ENCODE data around the gene ZNF565.

DNA sequence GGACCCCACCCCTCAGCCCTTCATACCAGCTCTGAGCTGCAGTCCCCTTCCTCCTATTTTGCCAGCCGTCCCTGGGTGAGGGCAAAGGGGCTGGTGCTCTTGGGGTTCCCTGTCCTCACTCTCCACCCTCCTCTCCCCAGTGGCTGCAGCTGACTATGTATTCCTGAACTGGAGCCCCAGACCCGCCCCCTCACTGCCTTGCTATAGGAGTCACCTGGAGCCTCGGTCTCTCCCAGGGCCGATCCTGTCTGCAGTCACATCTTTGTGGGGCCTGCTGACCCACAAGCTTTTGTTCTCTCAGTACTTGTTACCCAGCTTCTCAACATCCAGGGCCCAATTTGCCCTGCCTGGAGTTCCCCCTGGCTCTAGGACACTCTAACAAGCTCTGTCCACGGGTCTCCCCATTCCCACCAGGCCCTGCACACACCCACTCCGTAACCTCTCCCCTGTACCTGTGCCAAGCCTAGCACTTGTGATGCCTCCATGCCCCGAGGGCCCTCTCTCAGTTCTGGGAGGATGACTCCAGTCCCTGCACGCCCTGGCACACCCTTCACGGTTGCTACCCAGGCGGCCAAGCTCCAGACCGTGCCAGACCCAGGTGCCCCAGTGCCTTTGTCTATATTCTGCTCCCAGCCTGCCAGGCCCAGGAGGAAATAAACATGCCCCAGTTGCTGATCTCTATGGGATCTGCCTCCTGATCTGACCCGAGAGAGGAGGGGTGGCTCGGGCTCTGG, 64.6 kb downstream of the ZNF565 start:
- TF ChIP-seq EP300 (IDR thresholded peaks at IDR 0.05; ENCODE audit: low read depth) (no peak), POLR2AphosphoS5 (IDR thresholded peaks at IDR 0.05) (no peak)
- TF ChIP-seq, protein P1, sequence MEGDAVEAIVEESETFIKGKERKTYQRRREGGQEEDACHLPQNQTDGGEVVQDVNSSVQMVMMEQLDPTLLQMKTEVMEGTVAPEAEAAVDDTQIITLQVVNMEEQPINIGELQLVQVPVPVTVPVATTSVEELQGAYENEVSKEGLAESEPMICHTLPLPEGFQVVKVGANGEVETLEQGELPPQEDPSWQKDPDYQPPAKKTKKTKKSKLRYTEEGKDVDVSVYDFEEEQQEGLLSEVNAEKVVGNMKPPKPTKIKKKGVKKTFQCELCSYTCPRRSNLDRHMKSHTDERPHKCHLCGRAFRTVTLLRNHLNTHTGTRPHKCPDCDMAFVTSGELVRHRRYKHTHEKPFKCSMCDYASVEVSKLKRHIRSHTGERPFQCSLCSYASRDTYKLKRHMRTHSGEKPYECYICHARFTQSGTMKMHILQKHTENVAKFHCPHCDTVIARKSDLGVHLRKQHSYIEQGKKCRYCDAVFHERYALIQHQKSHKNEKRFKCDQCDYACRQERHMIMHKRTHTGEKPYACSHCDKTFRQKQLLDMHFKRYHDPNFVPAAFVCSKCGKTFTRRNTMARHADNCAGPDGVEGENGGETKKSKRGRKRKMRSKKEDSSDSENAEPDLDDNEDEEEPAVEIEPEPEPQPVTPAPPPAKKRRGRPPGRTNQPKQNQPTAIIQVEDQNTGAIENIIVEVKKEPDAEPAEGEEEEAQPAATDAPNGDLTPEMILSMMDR (IDR thresholded peaks at IDR 0.05) = no peak

All from transverse colon (tissue), 4 donors.